SIG-M5 treated with dmso at 0.1 percent for 504 hours (cell line): ENCODE measurements around the gene PPM1G.
A peak's percentile ranks its signal among the peaks of the same experiment; 100 is the strongest.
"Not testable (repeated sequence)": the region's sequence is repeated elsewhere in the genome, so short reads cannot be mapped to it uniquely, and the experiment has no call there.

Source experiments
- DNase-seq: peaks from one replicate; lab custom pipeline; 2025; ENCODE audit not compliant: unreplicated experiment; lab: John Stamatoyannopoulos, UW

The PPM1G gene

GRCh38 chr2:27376151-27376865 lies 33.1 kb downstream of the PPM1G start:
- DNase-seq: no peak

GRCh38 chr2:27375513-27376099 lies 33.8 kb downstream of the PPM1G start:
- no peak for DNase-seq

- no peak for DNase-seq
Measured at GRCh38 chr2:27373567-27373966, 35.8 kb downstream of the PPM1G start.

GRCh38 chr2:27372937-27373336 lies 36.5 kb downstream of the PPM1G start:
- DNase-seq: no peak

GRCh38 chr2:27370816-27371620 lies 38.4 kb downstream of the PPM1G start:
- DNase-seq: peak; percentile 91

GRCh38 chr2:27370026-27370815 lies 39.2 kb downstream of the PPM1G start, which contains the start of the genes EIF2B4 and SNX17:
Gene EIF2B4 (minus strand): TSS chr2:27370338. CDS start chr2:27370314, 24 bp downstream.
Gene SNX17 (plus strand): TSS chr2:27370616. CDS start chr2:27370744, 128 bp downstream.
- peak; percentile 99 for DNase-seq

- DNase-seq: peak; percentile 50
Measured at GRCh38 chr2:27369471-27370025, 39.8 kb downstream of the PPM1G start.

GRCh38 chr2:27363933-27364332 lies 45.5 kb downstream of the PPM1G start:
- DNase-seq: no peak

GRCh38 chr2:27362678-27363420 lies 46.5 kb downstream of the PPM1G start:
- DNase-seq: no peak

GRCh38 chr2:27356382-27357181 lies 52.8 kb downstream of the PPM1G start, which contains the start of gene GTF3C2:
Gene GTF3C2 (minus strand): TSS chr2:27356764. CDS start chr2:27343554, 13,210 bp downstream.
- peak; percentile 96 for DNase-seq

- DNase-seq: peak; percentile 75
Measured at GRCh38 chr2:27356056-27356381, 53.4 kb downstream of the PPM1G start.

- no peak for DNase-seq
Measured at GRCh38 chr2:27354597-27354927, 54.8 kb downstream of the PPM1G start.

- DNase-seq: no peak
Measured at GRCh38 chr2:27353762-27354596, 55.4 kb downstream of the PPM1G start.

- DNase-seq: not testable (repeated sequence)
Measured at GRCh38 chr2:27353386-27353761, 56.0 kb downstream of the PPM1G start.

- no peak for DNase-seq
Measured at GRCh38 chr2:27351802-27352598, 57.4 kb downstream of the PPM1G start.

GRCh38 chr2:27350106-27350693 lies 59.2 kb downstream of the PPM1G start:
- no peak for DNase-seq

- no peak for DNase-seq
Measured at GRCh38 chr2:27347641-27348040, 61.8 kb downstream of the PPM1G start.
